NCI-H446 (cell line): ENCODE results near the gene INF2.

Experiments used
- DNase-seq, 2 experiments: peaks; one replicate each; lab custom pipeline; 2025; lab: John Stamatoyannopoulos, UW

The INF2 gene

DNA sequence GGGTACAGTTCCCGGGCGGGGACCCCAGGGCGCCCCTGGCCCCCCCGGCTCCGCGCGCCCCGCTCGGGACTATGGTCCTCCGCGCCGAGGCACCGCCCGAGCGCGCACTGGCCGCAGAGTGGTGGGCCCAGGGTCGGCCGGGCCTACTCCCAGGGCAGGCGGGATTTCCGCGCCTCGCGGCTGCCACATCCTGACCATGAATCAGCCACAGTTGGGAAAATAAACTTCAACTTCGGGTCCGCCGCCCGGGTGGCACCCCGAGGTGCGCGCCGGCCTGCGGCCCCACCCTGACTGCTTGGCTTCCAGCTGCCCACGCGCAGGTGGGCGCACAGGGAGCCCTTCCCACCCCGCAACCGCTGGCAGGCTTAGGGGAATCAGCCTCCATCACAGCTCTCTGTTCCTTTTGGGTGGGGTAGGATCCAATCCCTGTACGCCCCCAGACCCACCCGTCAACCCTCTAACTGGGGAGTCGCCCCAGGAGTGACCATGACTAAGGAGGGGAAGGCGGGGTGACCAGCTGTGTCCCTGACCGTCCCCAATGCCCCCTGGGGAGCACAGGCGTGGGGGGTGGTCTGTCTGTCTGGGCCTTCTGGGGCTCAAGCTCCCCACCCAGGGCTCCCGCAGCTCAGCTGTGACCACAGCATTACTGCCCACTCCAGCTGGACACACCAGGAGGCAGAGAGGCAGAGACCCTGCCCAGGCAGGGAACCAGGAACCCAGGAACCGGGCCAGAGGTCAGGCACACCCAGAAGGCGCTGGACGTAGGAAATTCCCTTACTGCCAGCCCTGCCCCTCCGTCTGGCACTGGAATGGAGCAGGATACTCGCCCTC lies 678 bp downstream of the INF2 start:
- DNase-seq, result no peak

- no peak for DNase-seq
These were observed 1.5 kb downstream of the INF2 start for GRCh38 chr14:104690861-104691455.

GRCh38 chr14:104691546-104692260 lies 2.3 kb downstream of the INF2 start:
- no peak for DNase-seq

DNA sequence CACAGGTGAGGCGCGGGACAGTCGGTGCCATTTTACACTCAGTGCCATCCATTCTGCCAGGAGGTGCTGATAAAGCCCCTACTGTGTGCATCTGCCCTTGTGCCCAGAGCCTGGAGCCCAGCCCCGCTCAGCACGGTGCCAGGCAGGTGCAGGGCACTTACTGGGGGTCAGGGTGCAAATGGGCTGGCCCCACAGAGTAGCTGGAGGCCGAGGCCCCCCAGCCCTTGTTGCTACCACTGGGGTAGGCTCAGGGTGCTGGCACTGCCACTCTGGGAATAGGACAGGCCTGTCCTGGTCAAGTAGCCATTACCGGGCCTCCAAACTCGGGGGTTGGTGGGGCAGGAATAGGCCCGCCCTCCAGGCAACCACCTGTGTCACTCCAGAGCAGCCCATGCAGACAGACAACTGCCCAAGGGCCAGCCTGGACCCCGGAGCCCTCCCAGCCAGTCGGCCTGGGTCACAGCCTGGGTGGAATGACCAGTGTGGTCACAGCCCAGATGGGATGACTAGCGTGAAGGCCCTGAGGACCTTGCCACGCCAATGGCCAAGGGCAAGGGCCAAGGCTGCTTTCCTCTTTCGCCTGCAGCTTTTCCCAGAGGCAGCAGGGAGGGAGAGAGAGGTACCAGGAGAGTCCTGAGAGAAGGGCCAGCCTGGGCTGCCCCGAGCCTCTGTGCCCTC lies 3.0 kb downstream of the INF2 start:
- DNase-seq, result no peak

DNA sequence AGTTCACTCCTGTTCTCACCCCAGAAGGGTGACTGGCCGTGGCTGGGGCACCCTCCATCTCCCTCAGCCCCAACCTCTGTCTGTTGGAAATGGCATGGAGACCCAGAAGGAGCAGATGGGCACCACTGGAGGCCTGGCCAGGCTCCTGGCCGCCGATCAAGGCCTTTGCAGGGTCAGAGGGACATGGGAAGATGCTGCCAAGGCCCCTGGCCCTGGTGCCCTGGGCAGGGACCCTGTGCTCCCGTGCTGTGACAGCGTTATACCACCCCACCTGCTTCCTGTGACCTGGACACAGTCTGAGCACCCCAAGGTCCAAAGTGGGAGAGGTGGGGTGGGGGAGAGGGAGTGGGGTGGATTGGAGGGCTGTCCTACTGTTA lies 3.5 kb downstream of the INF2 start:
- DNase-seq, result no peak

GRCh38 chr14:104693482-104694431 lies 4.3 kb downstream of the INF2 start:
- no peak for DNase-seq

DNA sequence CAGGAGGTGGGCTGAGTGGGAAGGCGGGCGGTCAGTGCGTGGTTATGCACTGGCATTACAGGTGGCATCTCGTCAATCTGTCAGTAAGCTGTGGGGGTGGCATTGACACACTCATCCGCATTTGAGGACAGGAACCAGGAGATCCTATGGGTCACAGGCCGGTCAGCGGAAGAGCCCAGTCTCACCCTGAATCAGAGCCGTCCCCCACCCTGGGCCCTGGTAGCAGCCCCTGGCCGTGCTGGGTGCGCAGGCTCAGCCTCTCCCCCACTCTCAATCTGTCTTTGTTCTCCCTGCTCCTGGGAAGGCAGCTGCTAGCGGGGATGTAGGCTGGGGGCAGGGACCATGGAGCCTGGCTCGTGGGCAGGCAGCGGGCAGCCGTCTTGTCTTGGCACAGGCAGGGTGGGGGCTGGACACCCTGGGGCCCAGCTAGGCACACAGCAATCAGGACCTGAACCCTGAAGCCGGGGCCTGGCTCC lies 5.1 kb downstream of the INF2 start:
- no peak for DNase-seq

DNA sequence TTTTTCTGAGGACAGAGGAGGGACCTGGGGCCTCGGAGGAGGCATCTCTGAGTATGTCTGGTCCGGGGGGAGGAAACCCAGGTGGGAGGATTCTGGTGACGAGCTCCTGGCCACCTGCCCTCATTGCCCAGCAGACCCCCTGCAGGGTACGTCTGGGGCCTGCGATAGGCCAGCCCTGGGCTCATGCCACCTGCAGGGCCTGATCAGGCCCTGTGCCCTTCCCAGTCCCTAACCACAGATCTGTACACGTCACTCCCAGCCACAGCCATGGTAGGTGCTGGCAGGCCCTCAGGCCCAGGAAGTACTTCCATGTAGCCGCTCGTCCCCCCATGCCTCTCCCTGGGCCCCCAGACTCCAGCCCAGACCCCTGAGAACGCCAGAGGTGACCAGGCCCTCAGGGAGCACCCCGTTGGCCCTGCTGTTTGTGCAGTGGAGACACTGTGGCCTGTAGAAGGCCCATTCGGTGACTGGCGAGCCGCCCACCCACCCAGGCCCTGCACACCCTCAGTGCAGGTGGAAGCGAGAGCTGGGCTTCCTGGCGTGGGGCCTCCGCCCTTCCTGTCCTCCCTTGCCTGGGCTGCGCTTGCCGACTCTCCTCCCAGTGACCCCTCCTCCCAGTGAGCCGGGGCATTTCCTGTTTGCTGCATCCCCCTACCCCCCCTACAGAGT lies 5.7 kb downstream of the INF2 start:
- DNase-seq, result no peak

DNA sequence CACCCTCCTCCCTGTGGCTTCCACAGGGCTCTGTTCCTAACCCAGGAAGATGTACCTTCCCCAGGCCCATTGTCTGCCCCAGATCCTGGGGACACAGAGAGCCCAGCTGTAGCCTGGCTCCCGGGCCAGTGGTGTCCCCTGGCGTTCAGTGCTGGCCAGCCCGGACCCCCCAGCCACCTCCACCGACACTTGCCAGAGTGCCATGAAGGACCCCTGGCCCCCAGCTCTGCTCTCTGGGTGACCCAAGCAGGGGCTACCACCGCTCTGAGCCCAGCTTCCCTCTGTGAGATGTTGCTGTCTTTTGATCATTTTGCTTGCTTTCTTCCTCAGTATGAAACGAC lies 6.2 kb downstream of the INF2 start:
- DNase-seq, result no peak

DNA sequence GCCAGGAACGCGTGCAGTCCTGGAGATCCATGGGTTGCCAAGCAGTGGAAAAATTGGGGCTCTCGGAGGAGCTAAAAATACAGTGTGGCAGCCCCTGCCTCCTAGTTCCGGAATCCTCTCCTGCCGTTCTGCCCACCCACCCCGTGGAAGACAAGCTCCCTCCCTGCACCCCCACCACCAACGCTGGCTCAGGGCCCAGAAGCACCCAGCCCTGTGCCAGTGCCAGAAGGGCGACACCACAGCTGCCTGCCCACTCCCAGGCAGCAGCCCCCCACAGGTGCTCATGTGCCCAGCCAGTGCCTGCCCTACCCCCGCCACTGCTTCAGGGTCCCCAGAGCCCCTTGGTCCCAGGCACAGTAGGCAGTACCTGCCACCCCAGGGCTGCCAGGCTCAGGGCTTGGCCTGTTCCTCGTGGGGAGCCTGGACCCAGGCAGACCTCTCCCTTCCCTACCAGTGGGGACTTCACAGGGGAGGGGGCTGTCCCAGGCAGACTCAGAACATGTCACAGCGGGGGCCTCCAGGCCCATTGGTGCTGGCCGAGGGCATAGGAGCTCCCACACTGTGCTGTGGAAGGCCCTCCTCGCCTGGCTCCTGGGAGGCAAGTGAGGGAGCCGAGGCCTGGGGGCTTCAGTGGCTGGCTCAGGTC lies 7.4 kb downstream of the INF2 start:
- DNase-seq, result no peak

GRCh38 chr14:104697317-104697703 lies 7.9 kb downstream of the INF2 start:
- DNase-seq, result no peak

GRCh38 chr14:104697892-104698583 lies 8.6 kb downstream of the INF2 start:
- DNase-seq, result no peak

DNA sequence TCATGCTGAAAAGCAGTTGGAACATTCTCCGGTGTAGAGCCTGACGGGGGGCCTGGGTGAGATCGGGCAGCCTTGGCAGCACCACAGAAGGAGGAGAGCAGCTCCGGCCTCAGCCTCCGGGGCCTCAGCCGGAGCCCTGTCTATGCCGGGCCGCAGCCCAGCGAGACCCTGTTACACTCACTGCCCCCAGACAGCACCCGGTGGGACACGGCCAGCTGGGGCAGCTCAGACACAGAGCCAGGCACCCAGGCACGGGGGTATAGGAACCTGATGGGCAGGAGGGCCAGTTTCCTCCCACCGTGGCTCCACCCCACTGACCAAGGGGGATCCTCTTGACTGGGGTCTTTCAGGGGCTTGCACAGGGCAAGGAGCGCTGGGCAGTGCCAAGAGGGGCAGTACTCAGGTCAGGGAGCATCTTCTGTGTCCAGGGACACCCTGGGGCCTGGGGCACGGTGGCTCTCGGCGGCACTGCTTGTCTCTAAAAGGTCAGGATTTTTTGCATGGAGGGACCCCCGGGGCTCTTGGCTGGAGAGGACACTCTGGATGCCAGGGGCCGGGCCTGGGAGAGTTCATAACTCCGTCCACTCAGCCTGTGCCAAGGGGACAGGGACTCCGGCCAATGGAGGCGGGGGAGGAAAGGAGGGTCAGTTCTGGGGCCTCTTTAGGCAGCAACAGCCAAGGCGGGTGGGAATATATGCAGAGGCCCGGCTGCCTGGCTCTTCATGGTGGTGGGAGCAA lies 9.4 kb downstream of the INF2 start:
- DNase-seq, result no peak

- DNase-seq, result no peak
These were observed 10.0 kb downstream of the INF2 start for GRCh38 chr14:104699426-104699748.

GRCh38 chr14:104700225-104700651 lies 10.8 kb downstream of the INF2 start:
- no peak for DNase-seq

DNA sequence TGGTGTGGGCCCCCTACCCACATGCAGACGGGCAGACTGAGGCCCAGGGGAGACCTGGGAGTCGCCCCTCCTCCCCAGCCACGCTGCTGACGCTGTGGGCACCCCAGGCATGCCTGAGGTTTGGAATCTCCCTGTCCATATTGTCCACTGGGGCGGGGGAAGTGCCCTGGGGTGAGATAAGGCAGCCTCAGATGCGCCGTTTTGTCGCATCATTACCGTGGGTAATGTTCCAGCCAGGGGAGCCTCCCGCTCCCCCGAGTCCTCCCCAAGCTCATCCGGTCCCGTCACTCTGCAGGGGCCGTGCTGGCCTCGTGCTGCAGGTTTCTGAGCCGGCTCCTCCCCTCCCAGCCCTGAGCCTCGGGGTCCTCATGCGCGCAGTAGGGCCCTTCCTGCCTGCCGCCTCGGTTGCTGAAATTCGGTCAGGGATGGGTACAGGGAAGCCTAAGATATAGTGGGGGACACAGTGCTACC lies 11.4 kb downstream of the INF2 start:
- DNase-seq, result no peak

DNA sequence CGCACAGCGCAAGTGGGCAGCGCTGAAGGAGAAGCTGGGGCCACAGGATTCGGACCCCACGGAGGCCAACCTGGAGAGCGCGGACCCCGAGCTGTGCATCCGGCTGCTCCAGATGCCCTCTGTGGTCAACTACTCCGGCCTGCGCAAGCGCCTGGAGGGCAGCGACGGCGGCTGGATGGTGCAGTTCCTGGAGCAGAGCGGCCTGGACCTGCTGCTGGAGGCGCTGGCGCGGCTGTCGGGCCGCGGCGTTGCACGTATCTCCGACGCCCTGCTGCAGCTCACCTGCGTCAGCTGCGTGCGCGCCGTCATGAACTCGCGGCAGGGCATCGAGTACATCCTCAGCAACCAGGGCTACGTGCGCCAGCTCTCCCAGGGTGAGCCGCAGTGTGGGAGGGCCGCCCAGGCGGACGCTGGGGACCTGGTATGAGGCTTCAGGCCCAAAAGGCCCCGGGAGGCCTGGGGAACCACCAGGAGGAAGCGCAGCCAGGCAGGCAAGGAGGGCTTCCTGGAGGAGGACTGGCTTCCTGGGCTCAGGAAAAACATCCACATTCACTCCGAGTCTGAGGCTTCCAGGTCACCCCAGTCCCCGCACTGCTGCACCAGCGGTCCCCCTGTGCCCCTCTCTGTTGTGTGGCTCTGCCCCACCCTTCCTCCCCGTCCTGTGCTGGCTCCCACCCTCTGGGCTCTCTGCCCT lies 12.1 kb downstream of the INF2 start:
- DNase-seq, result no peak

GRCh38 chr14:104702106-104702505 lies 12.7 kb downstream of the INF2 start:
- DNase-seq, result no peak
